GM12878 (cell line): ENCODE measurements around the gene P3H2. TPM values are rescaled to one million over a fixed set of nuclear protein-coding genes. Genes with fewer than 3 reads are reported as not detected.

Experiments used
- ATAC-seq: fragments of 200-7000 bp; cut with Tn5 transposase; 3 replicates; pipeline ENCODE4 v1.9.1; 2020; ENCODE audit warnings: mild to moderate bottlenecking, moderate library complexity
- BruUV-seq: library from RNA; stranded (reverse); fragments of 400-500 nt; replicated peaks from 2 replicates; lab custom pipeline; 2021; lab: Mats Ljungman, UMichigan
- CTCF ChIA-PET: fragments of 300-600 bp; sonication (Branson Sonifier 250); formaldehyde crosslinking; extraction: SDS; loops from one replicate; lab custom pipeline; 2021; ENCODE audit warnings: inconsistent platforms; lab: Yijun Ruan, JAX
- POLR2A ChIA-PET: fragments of 350-600 bp; formaldehyde crosslinking; extraction: SDS; loops from one replicate; lab custom pipeline; 2021; ENCODE audit warnings: inconsistent platforms; lab: Charles Lee
- RAD21 ChIA-PET: fragments of 300-600 bp; sonication (Branson Sonifier 250); formaldehyde crosslinking; loops from one replicate; lab custom pipeline; 2023; ENCODE audit warnings: antibody characterized with exemption; ENCODE audit not compliant: unreplicated experiment; lab: Charles Lee
- SMC1A ChIA-PET: fragments of 300-600 bp; sonication (Branson Sonifier 250); formaldehyde crosslinking; loops from one replicate; lab custom pipeline; 2023; ENCODE audit not compliant: unreplicated experiment, uncharacterized antibody; lab: Charles Lee
- DNase-seq: peaks from one replicate; pipeline ENCODE4 v3.0.0-alpha.2; 2011; ENCODE audit warnings: low read depth, low spot score
- FAIRE-seq: peaks from 3 replicates; lab custom pipeline; 2011; peaks lifted over from hg19 to GRCh38; lab: Jason Lieb, UNC
- H2AFZ ChIP-seq: 2 replicates; pipeline ENCODE4 v1.6.0; 2011; ENCODE audit warnings: low read depth, low read length, control low read depth; ENCODE audit not compliant: control insufficient read depth
- H3K27ac ChIP-seq: 2 replicates; pipeline ENCODE4 v1.5.1; 2011; ENCODE audit warnings: control low read depth; ENCODE audit not compliant: control insufficient read depth, insufficient read depth
- H3K27me3 ChIP-seq, 2 experiments: replicated peaks in 1 of 2; 2 replicates each; pipeline versions ENCODE4 v1.6.0 to v1.6.1; 2011; ENCODE audit warnings: low read length in 1 of 2; ENCODE audit not compliant: control insufficient read depth in 2 of 2, insufficient read depth in 2 of 2
- H3K36me3 ChIP-seq, 2 experiments: 2 replicates each; pipeline ENCODE4 v1.5.1; 2011; ENCODE audit warnings: low read length in 1 of 2; ENCODE audit not compliant: control insufficient read depth in 2 of 2, insufficient read depth in 2 of 2
- H3K4me1 ChIP-seq: 2 replicates; pipeline ENCODE4 v1.6.1; 2011; ENCODE audit warnings: mild to moderate bottlenecking, low read length, moderate library complexity, mixed read lengths; ENCODE audit not compliant: control insufficient read depth, insufficient read depth
- H3K4me2 ChIP-seq: 2 replicates; pipeline ENCODE4 v1.6.0; 2011; ENCODE audit warnings: control low read depth; ENCODE audit not compliant: control insufficient read depth, insufficient read depth
- H3K4me3 ChIP-seq: fragments of 200-600 bp; sonication (generic); 2 replicates; pipeline ENCODE4 v1.5.1; 2016
- H3K79me2 ChIP-seq: 2 replicates; pipeline ENCODE4 v1.6.0; 2011; ENCODE audit warnings: low read length; ENCODE audit not compliant: control insufficient read depth, insufficient read depth
- H3K9ac ChIP-seq: 2 replicates; pipeline ENCODE4 v1.8.0; 2011; ENCODE audit warnings: low read length, control low read depth, mixed read lengths; ENCODE audit not compliant: control insufficient read depth, insufficient read depth
- H3K9me3 ChIP-seq: replicated peaks from 3 replicates; pipeline ENCODE4 v1.5.1; 2011; ENCODE audit warnings: mild to moderate bottlenecking, low read length; ENCODE audit not compliant: control insufficient read depth, insufficient read depth
- H4K20me1 ChIP-seq: 2 replicates; pipeline ENCODE4 v1.6.0; 2011; ENCODE audit not compliant: control insufficient read depth, insufficient read depth
- ATF2 ChIP-seq: IDR thresholded peaks from 2 replicates; pipeline ENCODE4 v1.6.1; 2012; ENCODE audit warnings: low read length, inconsistent platforms
- BMI1 ChIP-seq: fragments of 450-650 bp; IDR thresholded peaks from 2 replicates; pipeline ENCODE4 v1.6.1; 2016; ENCODE audit warnings: mild to moderate bottlenecking, moderate library complexity, borderline replicate concordance
- CBFB ChIP-seq: IDR thresholded peaks from 2 replicates; pipeline ENCODE4 v1.6.1; 2016; ENCODE audit warnings: antibody characterized with exemption, low read depth
- CBX5 ChIP-seq: sonication (generic); IDR thresholded peaks from 2 replicates; pipeline ENCODE4 v1.6.1; 2016; ENCODE audit warnings: low read depth, moderate library complexity, mild to moderate bottlenecking, inconsistent platforms
- CEBPZ ChIP-seq: fragments of 150-350 bp; IDR thresholded peaks from 2 replicates; pipeline ENCODE4 v1.6.1; 2016; ENCODE audit warnings: low read depth, low read length
- CHD1 ChIP-seq: IDR thresholded peaks from 2 replicates; pipeline ENCODE4 v1.6.1; 2012; ENCODE audit warnings: low read depth, low read length, improper control_type of control experiment
- CREM ChIP-seq: IDR thresholded peaks from 2 replicates; pipeline ENCODE4 v1.6.1; 2014; ENCODE audit warnings: antibody characterized with exemption, low read depth
- EED ChIP-seq: sonication (generic); IDR thresholded peaks from 2 replicates; pipeline ENCODE4 v1.6.1; 2016; ENCODE audit warnings: antibody characterized with exemption, low read depth
- GABPA ChIP-seq: IDR thresholded peaks from 2 replicates; pipeline ENCODE4 v1.6.1; 2014; ENCODE audit warnings: antibody characterized with exemption, low read depth, mild to moderate bottlenecking, inconsistent platforms
- RELA ChIP-seq: fragments of 450-650 bp; IDR thresholded peaks from 2 replicates; pipeline ENCODE4 v1.8.0; 2014; ENCODE audit warnings: borderline replicate concordance; ENCODE audit not compliant: partially characterized antibody
- TARDBP ChIP-seq: IDR thresholded peaks from 2 replicates; pipeline ENCODE4 v1.6.1; 2016; ENCODE audit warnings: borderline replicate concordance
- YY1 ChIP-seq: IDR thresholded peaks from 2 replicates; pipeline ENCODE4 v1.6.1; 2011; ENCODE audit warnings: low read depth, mild to moderate bottlenecking, low read length
- WGBS: methylation state at CpG from one replicate; pipeline ENCODE4 v1.1.6; 2016; ENCODE audit warnings: low lambda C conversion rate; ENCODE audit not compliant: insufficient replicate concordance, insufficient coverage; ENCODE audit errors: missing lambda C conversion rate; 5-methylcytosine and 5-hydroxymethylcytosine counted together
- in situ Hi-C: fragments of 300-500 bp; cut with MboI; formaldehyde crosslinking; loops from 9 replicates; pipeline ENCODE4 v1.14.3; 2018; ENCODE audit warnings: mixed read lengths
- intact Hi-C: fragments of 100-400 bp; cut with micrococcal nuclease; formaldehyde crosslinking; loops from one replicate; pipeline ENCODE4 v1.14.2; 2022; ENCODE audit not compliant: unreplicated experiment
- polyA plus RNA-seq, 11 experiments: library from polyadenylated mRNA; depleted of rRNA in 4 of 11; unstranded in 6 of 11; stranded (reverse) in 5 of 11; fragments of >200 nt; fragmentation: Nextera tagmentation in 4 of 11; fragmentation: Illumina TruSeq in 1 of 11; extraction: Ambion mirVana in 4 of 11; extraction: Trizol in 1 of 11; gene quantifications; 1 replicate in 1 of 11; 2 replicates in 10 of 11; pipeline versions ENCODE4 v1.2.1 to v1.2.3, GENCODE V29; 2011 to 2016; ENCODE audit warnings: inconsistent platforms in 2 of 11, missing spikeins in 2 of 11, low read depth in 1 of 11
- total RNA-seq, 4 experiments: library from RNA; depleted of rRNA in 3 of 4; stranded (reverse); fragments of >200 nt in 3 of 4; fragmentation: Illumina TruSeq in 1 of 4; extraction: Trizol in 1 of 4; gene quantifications; 2 replicates each; pipeline versions ENCODE4 v1.2.1 to v1.2.3, GENCODE V29; 2013 to 2021

The P3H2 gene
- total and polyA plus RNA-seq, 10 of the 15 experiments (the other 5 are each of a cell fraction or from before 2014, with no cell fraction given), result 27.0 to 97.6 (median 83.2) TPM

- DNase-seq (no peak), FAIRE-seq (no peak), ATAC-seq (no peak)
- Histone ChIP-seq H3K4me3 (no peak overlapping the region), H3K4me1 (no peaks in the 10 kb centered on the region), H3K27ac (no peak overlapping the region), H3K4me2 (no peak overlapping the region), H3K27me3 (no peaks in the 10 kb centered on the region), H3K36me3 (no peaks in the 10 kb centered on the region), H3K79me2 (no peaks in the 10 kb centered on the region), H3K9me3 (no peaks in the 10 kb centered on the region), H4K20me1 (no peaks in the 10 kb centered on the region), H2AFZ (no peak overlapping the region), H3K9ac (no peak overlapping the region)
- ChIA-PET SMC1A (interaction anchor here (0.9 to 4.1 kb wide), 4 partner anchors 13 to 24 kb away, joined by 4 to 15 read pairs (median 5); no protein-coding TSS in a partner anchor), CTCF (no interaction called here), POLR2A (interaction anchor here (0.8 to 0.9 kb wide), 2 partner anchors 27 to 37 kb away, joined by 3 to 5 read pairs; no protein-coding TSS in a partner anchor), RAD21 (interaction anchor here (0.8 to 1.5 kb wide), 3 partner anchors 10 to 46 kb away, joined by 3 to 4 read pairs (median 3); no protein-coding TSS in a partner anchor)
- intact Hi-C loops, result no loop called here
- no peak for TF ChIP-seq EED
- TF ChIP-seq CBFB, result no peak
- TF ChIP-seq CBX5, result no peak
- no peak for TF ChIP-seq GABPA
- TF ChIP-seq CHD1, result no peak
- no peak for TF ChIP-seq ATF2
- no peak for TF ChIP-seq TARDBP
- TF ChIP-seq RELA, result no peak
- TF ChIP-seq CREM, result no peak
- no peak for TF ChIP-seq YY1
- TF ChIP-seq CEBPZ, result no peak
- no peak for TF ChIP-seq BMI1
- in situ Hi-C loops, result no loop called here
- no TSS peak for BruUV-seq
- 33% methylated on average over 2 of the region's 2 CpGs for WGBS
Observed at GRCh38 chr3:190064659-190065058, 56.0 kb downstream of the P3H2 start.
